K562 (cell line): ENCODE results near the gene S100A3. TPM values are rescaled to one million over a fixed set of nuclear protein-coding genes. Genes with fewer than 3 reads are reported as not detected.

ENCODE experiments used
- BRCA1 ChIP-seq, 2 experiments: fragments of 450-650 bp in 1 of 2; sonication (generic) in 1 of 2; formaldehyde crosslinking in 1 of 2; IDR thresholded peaks; 2 replicates each; pipeline versions ENCODE4 v1.5.0 to v1.6.1; 2017 to 2020; ENCODE audit warnings: mild to moderate bottlenecking in 1 of 2, missing genetic modification reagents in 1 of 2
- MAX ChIP-seq: sonication (generic); formaldehyde crosslinking; IDR thresholded peaks from 2 replicates; pipeline ENCODE4 v1.9.0; 2022; ENCODE audit warnings: mild to moderate bottlenecking, missing genetic modification reagents
- MBD1 ChIP-seq: fragments of 250-450 bp; sonication (Bioruptor Pico); IDR thresholded peaks from 2 replicates; pipeline ENCODE4 v1.8.0; 2022; ENCODE audit warnings: inconsistent platforms
- NR1H2 ChIP-seq: sonication (generic); formaldehyde crosslinking; IDR thresholded peaks from 2 replicates; pipeline ENCODE4 v1.4.0; 2020; ENCODE audit warnings: mild to moderate bottlenecking, missing genetic modification reagents
- PBX2 ChIP-seq, 2 experiments: IDR thresholded peaks in 1 of 2; conservative IDR thresholded peaks in 1 of 2; 2 replicates each; pipeline ENCODE4 v1.6.1; 2016; ENCODE audit warnings: low read depth in 2 of 2, mild to moderate bottlenecking in 1 of 2, missing compliant biosample characterization in 1 of 2, missing genetic modification characterization in 1 of 2, moderate library complexity in 1 of 2
- RB1 ChIP-seq: fragments of 450-650 bp; IDR thresholded peaks from 2 replicates; pipeline ENCODE4 v1.6.1; 2017; ENCODE audit warnings: low read depth, mild to moderate bottlenecking
- TBP ChIP-seq: optimal IDR thresholded peaks from 2 replicates; pipeline ENCODE3; 2011; ENCODE audit warnings: low read depth, low read length, improper control_type of control experiment
- TRIM24 ChIP-seq, 2 experiments: fragments of 450-650 bp; IDR thresholded peaks; 2 replicates each; pipeline ENCODE4 v1.6.1; 2016
- UBTF ChIP-seq, 2 experiments: IDR thresholded peaks; 2 replicates each; pipeline ENCODE4 v1.6.1; 2012; ENCODE audit warnings: improper control_type of control experiment in 2 of 2, low read depth in 2 of 2, low read length in 2 of 2, borderline replicate concordance in 1 of 2
- ZBED1 ChIP-seq: IDR thresholded peaks from 2 replicates; pipeline ENCODE4 v1.6.1; 2014
- ZNF121 ChIP-seq: sonication (generic); formaldehyde crosslinking; conservative IDR thresholded peaks from 2 replicates; pipeline ENCODE4 v1.8.0; 2022; ENCODE audit warnings: missing genetic modification reagents
- ZNF764 ChIP-seq: fragments of 250-450 bp; sonication (Bioruptor Pico); IDR thresholded peaks from 2 replicates; pipeline ENCODE4 v1.4.0; 2020; ENCODE audit warnings: low read depth, mild to moderate bottlenecking, moderate library complexity
- polyA plus RNA-seq, 8 experiments: library from polyadenylated mRNA; depleted of rRNA in 4 of 8; stranded (reverse) in 5 of 8; unstranded in 3 of 8; fragments of >200 nt; fragmentation: Nextera tagmentation in 2 of 8; fragmentation: Illumina TruSeq in 1 of 8; extraction: Ambion mirVana in 2 of 8; extraction: Trizol in 1 of 8; gene quantifications; 2 replicates each; pipeline versions ENCODE4 v1.2.1 to v1.2.3, GENCODE V29; 2011 to 2014; ENCODE audit warnings: inconsistent platforms in 1 of 8, missing spikeins in 1 of 8
- total RNA-seq, 7 experiments: library from RNA; depleted of rRNA in 6 of 7; stranded (reverse); fragments of >200 nt in 6 of 7; fragmentation: Illumina TruSeq in 2 of 7; extraction: Trizol in 2 of 7; gene quantifications; 2 replicates each; pipeline versions ENCODE4 v1.2.1 to v1.2.3, GENCODE V29; 2011 to 2021; ENCODE audit warnings: low replicate concordance in 1 of 7
- TF ChIP-seq, protein P1 (sequence below): sonication (generic); formaldehyde crosslinking; IDR thresholded peaks from 2 replicates; pipeline ENCODE4 v1.8.1; 2023; ENCODE audit warnings: mild to moderate bottlenecking, missing genetic modification reagents
- TF ChIP-seq, protein P2 (sequence below): fragments of 450-650 bp; IDR thresholded peaks from 2 replicates; pipeline ENCODE4 v1.6.1; 2018; ENCODE audit warnings: mild to moderate bottlenecking, low read depth; ENCODE audit not compliant: partially characterized antibody
- TF ChIP-seq, protein P3 (sequence below): fragments of 250-450 bp; sonication (Bioruptor Pico); IDR thresholded peaks from 2 replicates; pipeline ENCODE4 v1.5.0; 2021

The S100A3 gene
- total and polyA plus RNA-seq, 9 of the 15 experiments (the other 6 are each of a cell fraction or from before 2014, with no cell fraction given): 0.08 to 1.7 (median 0.18) TPM; not detected in 4

- TF ChIP-seq NR1H2 (no peak), ZNF121 (no peak), ZNF764 (CRISPR knock-in tag) (no peak), BRCA1 (IDR thresholded peaks at IDR 0.05) (no peak), BRCA1 (CRISPR knock-in tag; IDR thresholded peaks at IDR 0.05) (no peak), TRIM24 (IDR thresholded peaks at IDR 0.05) (no peak), MAX (no peak), MBD1 (CRISPR knock-in tag) (no peak), RB1 (no peak), TBP (peak; percentile 38), PBX2 (CRISPR knock-in tag; IDR thresholded peaks at IDR 0.05; ENCODE audit: low read depth) (no peak), PBX2 (tag; conservative IDR thresholded peaks at IDR 0.05; ENCODE audit: low read depth) (peak; percentile 47), ZBED1 (no peak), UBTF (IDR thresholded peaks at IDR 0.05; ENCODE audit: borderline replicate concordance in 1 of 2, low read depth in 2 of 2, low read length in 2 of 2) (no peak)
- TF ChIP-seq, protein P1, sequence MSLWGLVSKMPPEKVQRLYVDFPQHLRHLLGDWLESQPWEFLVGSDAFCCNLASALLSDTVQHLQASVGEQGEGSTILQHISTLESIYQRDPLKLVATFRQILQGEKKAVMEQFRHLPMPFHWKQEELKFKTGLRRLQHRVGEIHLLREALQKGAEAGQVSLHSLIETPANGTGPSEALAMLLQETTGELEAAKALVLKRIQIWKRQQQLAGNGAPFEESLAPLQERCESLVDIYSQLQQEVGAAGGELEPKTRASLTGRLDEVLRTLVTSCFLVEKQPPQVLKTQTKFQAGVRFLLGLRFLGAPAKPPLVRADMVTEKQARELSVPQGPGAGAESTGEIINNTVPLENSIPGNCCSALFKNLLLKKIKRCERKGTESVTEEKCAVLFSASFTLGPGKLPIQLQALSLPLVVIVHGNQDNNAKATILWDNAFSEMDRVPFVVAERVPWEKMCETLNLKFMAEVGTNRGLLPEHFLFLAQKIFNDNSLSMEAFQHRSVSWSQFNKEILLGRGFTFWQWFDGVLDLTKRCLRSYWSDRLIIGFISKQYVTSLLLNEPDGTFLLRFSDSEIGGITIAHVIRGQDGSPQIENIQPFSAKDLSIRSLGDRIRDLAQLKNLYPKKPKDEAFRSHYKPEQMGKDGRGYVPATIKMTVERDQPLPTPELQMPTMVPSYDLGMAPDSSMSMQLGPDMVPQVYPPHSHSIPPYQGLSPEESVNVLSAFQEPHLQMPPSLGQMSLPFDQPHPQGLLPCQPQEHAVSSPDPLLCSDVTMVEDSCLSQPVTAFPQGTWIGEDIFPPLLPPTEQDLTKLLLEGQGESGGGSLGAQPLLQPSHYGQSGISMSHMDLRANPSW: no peak
- TF ChIP-seq, protein P2, sequence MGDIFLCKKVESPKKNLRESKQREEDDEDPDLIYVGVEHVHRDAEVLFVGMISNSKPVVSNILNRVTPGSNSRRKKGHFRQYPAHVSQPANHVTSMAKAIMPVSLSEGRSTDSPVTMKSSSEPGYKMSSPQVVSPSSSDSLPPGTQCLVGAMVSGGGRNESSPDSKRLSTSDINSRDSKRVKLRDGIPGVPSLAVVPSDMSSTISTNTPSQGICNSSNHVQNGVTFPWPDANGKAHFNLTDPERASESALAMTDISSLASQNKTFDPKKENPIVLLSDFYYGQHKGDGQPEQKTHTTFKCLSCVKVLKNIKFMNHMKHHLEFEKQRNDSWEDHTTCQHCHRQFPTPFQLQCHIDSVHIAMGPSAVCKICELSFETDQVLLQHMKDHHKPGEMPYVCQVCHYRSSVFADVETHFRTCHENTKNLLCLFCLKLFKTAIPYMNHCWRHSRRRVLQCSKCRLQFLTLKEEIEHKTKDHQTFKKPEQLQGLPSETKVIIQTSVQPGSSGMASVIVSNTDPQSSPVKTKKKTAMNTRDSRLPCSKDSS: no peak
- TF ChIP-seq, protein P3, sequence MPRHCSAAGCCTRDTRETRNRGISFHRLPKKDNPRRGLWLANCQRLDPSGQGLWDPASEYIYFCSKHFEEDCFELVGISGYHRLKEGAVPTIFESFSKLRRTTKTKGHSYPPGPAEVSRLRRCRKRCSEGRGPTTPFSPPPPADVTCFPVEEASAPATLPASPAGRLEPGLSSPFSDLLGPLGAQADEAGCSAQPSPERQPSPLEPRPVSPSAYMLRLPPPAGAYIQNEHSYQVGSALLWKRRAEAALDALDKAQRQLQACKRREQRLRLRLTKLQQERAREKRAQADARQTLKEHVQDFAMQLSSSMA (CRISPR knock-in tag): no peak
Measured at GRCh38 chr1:153538315-153538821, 10.7 kb downstream of the S100A3 start (continued).
